GF-D8 (cell line): ENCODE data around the gene C1R.

ENCODE experiments used
- DNase-seq: peaks from one replicate; lab custom pipeline; 2025; lab: John Stamatoyannopoulos, UW

Gene C1R

GRCh38 chr12:7092229-7092985 lies at the start of gene C1R:
TSS of gene C1R (minus strand) at chr12:7092445. CDS start at chr12:7092388, 57 bp downstream.
- no peak for DNase-seq

GRCh38 chr12:7141351-7142005 lies 49.2 kb upstream of the C1R start:
- DNase-seq: no peak

- no peak for DNase-seq
Measured at GRCh38 chr12:7139200-7139599, 47.0 kb upstream of the C1R start.

GRCh38 chr12:7137908-7138307 lies 45.7 kb upstream of the C1R start:
- DNase-seq: no peak

GRCh38 chr12:7136676-7137075 lies 44.4 kb upstream of the C1R start:
- DNase-seq: no peak

- no peak for DNase-seq
Measured at GRCh38 chr12:7136071-7136470, 43.8 kb upstream of the C1R start.

- DNase-seq: no peak
Measured at GRCh38 chr12:7134396-7135166, 42.3 kb upstream of the C1R start.

- DNase-seq: no peak
Measured at GRCh38 chr12:7131502-7131866, 39.2 kb upstream of the C1R start.

GRCh38 chr12:7130701-7131501 lies 38.7 kb upstream of the C1R start:
- no peak for DNase-seq

- no peak for DNase-seq
Measured at GRCh38 chr12:7129872-7130691, 37.8 kb upstream of the C1R start, which contains the start of gene CLSTN3. TSS of gene CLSTN3 (plus strand) at chr12:7130371. CDS start at chr12:7130649, 278 bp downstream.

GRCh38 chr12:7129287-7129871 lies 37.1 kb upstream of the C1R start:
- no peak for DNase-seq

- no peak for DNase-seq
Measured at GRCh38 chr12:7128681-7129286, 36.5 kb upstream of the C1R start, which contains the start of gene RBP5. TSS of gene RBP5 (minus strand) at chr12:7128889. CDS start at chr12:7128775, 114 bp downstream.

- DNase-seq: no peak
Measured at GRCh38 chr12:7127916-7128626, 35.8 kb upstream of the C1R start.

- no peak for DNase-seq
Measured at GRCh38 chr12:7125632-7126227, 33.5 kb upstream of the C1R start.

GRCh38 chr12:7123806-7124522 lies 31.7 kb upstream of the C1R start:
- no peak for DNase-seq

- DNase-seq: no peak
Measured at GRCh38 chr12:7122811-7123769, 30.8 kb upstream of the C1R start.

GRCh38 chr12:7121324-7121723 lies 29.1 kb upstream of the C1R start:
- no peak for DNase-seq
